ENCODE data around the gene SRPRB. TPM values are rescaled to one million over a fixed set of nuclear protein-coding genes. Genes with fewer than 3 reads are reported as not detected.

Gene SRPRB
- total RNA-seq, 1 experiment from 2014 or later: 54.8 TPM

DNA sequence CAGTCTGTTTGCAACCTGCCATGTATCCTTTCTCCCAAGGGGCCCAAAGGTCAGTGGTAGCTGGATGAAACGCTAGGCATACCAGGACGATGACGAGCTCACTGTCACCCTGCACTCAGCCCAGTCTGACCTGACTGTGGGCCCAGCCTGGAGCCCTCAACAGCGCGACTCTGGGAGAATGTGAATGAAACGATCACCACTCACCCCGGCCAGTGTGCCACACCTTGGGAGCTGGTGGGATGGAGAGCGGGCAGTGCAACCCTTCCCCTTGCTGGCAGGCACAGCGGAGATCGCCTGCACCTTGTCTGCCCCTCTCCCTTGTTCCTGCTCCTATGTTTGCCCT, 27.2 kb downstream of the SRPRB start:
- no peak overlapping the region for H2AK5ac ChIP-seq (ENCODE audit: insufficient read length, low read length)
- H2BK5ac ChIP-seq (ENCODE audit: insufficient read length, low read length): no peak overlapping the region
- no peaks in the 10 kb centered on the region for H3K27me3 ChIP-seq (ENCODE audit: insufficient read depth, low read length)
- Mint-ChIP-seq H3K27ac (no peak overlapping the region), H3K27me3 (ENCODE audit: low read depth) (no peaks in the 10 kb centered on the region), H3K9me3 (no peaks in the 10 kb centered on the region), H3K4me1 (peaks cover 0 to 7% of the 10 kb centered on the region in 2 experiments; a peak in 1 of 4 replicates), H3K36me3 (ENCODE audit: insufficient read depth in 1 of 3, low read depth in 3 of 3) (0 out of 7 replicates have a peak, but pooled peaks cover 0 to 1% (median 0%) of the 10 kb centered on the region in 3 experiments), H3K4me3 (no peak overlapping the region)
- no peaks in the 10 kb centered on the region for H4K20me1 ChIP-seq (ENCODE audit: control insufficient read depth, insufficient read depth, insufficient read length)
- no peak overlapping the region for H2BK20ac ChIP-seq (ENCODE audit: low read depth, low read length, poor library complexity, severe bottlenecking)
- no peaks in the 10 kb centered on the region for H3K79me1 ChIP-seq (ENCODE audit: insufficient read depth, low read depth, low read length, poor library complexity, severe bottlenecking)
- no peak overlapping the region for H3K4me2 ChIP-seq (ENCODE audit: insufficient read depth, insufficient read length, low read length)
- H2AFZ ChIP-seq (ENCODE audit: low read length): no peak overlapping the region
- H3K23me2 ChIP-seq (ENCODE audit: insufficient read length, low read depth, low read length, poor library complexity, severe bottlenecking): no peaks in the 10 kb centered on the region
- no CpG with 5 or more reads among the region's 10 CpGs for WGBS (ENCODE audit: extremely low coverage, insufficient read length, low lambda C conversion rate)
- H3K4ac ChIP-seq (ENCODE audit: low read depth, low read length): no peak overlapping the region
- H3K4me1 ChIP-seq (ENCODE audit: insufficient read depth, low read length): no peaks in the 10 kb centered on the region
- H3K27ac ChIP-seq (ENCODE audit: insufficient read length, low read depth, low read length): no peak overlapping the region
- no peak overlapping the region for H3K9ac ChIP-seq (ENCODE audit: extremely low read depth, insufficient read length, low read length)
- H2BK15ac ChIP-seq (ENCODE audit: low read depth, low read length): no peak overlapping the region
- no peak overlapping the region for H4K8ac ChIP-seq (replicated peaks; ENCODE audit: insufficient read length, low read depth, low read length)
- no peaks in the 10 kb centered on the region for H3K9me3 ChIP-seq (ENCODE audit: control insufficient read depth, low read depth, low read length)
- no peak overlapping the region for H4K91ac ChIP-seq (ENCODE audit: insufficient read length, low read depth, low read length)
- no peak for DNase-seq
- no peak overlapping the region for H3K14ac ChIP-seq (ENCODE audit: insufficient read depth, low read length)
- H4K5ac ChIP-seq (ENCODE audit: insufficient read length, low read depth, low read length): no peak overlapping the region
- H3K56ac ChIP-seq (ENCODE audit: insufficient read length, low read depth, low read length): no peak overlapping the region
- H3K18ac ChIP-seq (ENCODE audit: insufficient read length, low read depth, low read length): no peak overlapping the region
- no peak overlapping the region for H2BK120ac ChIP-seq (ENCODE audit: low read depth, low read length, poor library complexity, severe bottlenecking)
- no peaks in the 10 kb centered on the region for H3K79me2 ChIP-seq (ENCODE audit: insufficient read depth, low read length)
- no peak overlapping the region for H2BK12ac ChIP-seq (ENCODE audit: insufficient read length, low read depth, low read length)
- H3T11ph ChIP-seq (ENCODE audit: low read length): no peak overlapping the region
- H3K23ac ChIP-seq (ENCODE audit: insufficient read length, low read depth, low read length): no peak overlapping the region
- TF ChIP-seq, protein P1, sequence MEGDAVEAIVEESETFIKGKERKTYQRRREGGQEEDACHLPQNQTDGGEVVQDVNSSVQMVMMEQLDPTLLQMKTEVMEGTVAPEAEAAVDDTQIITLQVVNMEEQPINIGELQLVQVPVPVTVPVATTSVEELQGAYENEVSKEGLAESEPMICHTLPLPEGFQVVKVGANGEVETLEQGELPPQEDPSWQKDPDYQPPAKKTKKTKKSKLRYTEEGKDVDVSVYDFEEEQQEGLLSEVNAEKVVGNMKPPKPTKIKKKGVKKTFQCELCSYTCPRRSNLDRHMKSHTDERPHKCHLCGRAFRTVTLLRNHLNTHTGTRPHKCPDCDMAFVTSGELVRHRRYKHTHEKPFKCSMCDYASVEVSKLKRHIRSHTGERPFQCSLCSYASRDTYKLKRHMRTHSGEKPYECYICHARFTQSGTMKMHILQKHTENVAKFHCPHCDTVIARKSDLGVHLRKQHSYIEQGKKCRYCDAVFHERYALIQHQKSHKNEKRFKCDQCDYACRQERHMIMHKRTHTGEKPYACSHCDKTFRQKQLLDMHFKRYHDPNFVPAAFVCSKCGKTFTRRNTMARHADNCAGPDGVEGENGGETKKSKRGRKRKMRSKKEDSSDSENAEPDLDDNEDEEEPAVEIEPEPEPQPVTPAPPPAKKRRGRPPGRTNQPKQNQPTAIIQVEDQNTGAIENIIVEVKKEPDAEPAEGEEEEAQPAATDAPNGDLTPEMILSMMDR (conservative IDR thresholded peaks at IDR 0.05): no peak; the same call in 2 of the 3 replicates
